Gastrocnemius medialis (tissue), 4 donors: ENCODE measurements around the gene ASIC2. TPM values are rescaled to one million over a fixed set of nuclear protein-coding genes. Genes with fewer than 3 reads are reported as not detected.

Experiments
- ATAC-seq, 2 donors: fragments of 150-250 bp; one replicate each; pipeline ENCODE4 v1.9.1; 2016
- DNase-seq, 2 donors: peaks; one replicate each; pipeline ENCODE4 v3.0.0-alpha.2; 2019
- H3K27ac ChIP-seq, 4 donors: fragments of 200-600 bp; sonication (generic); 1 replicate in 1 of 4; 2 replicates in 3 of 4; pipeline ENCODE4 v1.5.1; 2016 to 2018; ENCODE audit warnings: mild to moderate bottlenecking in 2 of 4, moderate library complexity in 1 of 4
- H3K27me3 ChIP-seq, 3 donors: fragments of 200-600 bp; sonication (generic) in 2 of 3; 1 replicate in 1 of 3; 2 replicates in 2 of 3; pipeline versions ENCODE4 v1.5.1 to v1.6.0; 2016 to 2019; ENCODE audit warnings: mild to moderate bottlenecking in 1 of 3, moderate library complexity in 1 of 3
- H3K36me3 ChIP-seq, 2 donors: fragments of 200-600 bp; sonication (generic) in 1 of 2; one replicate each; pipeline ENCODE4 v1.5.1; 2017 to 2018
- H3K4me1 ChIP-seq, 2 donors: fragments of 200-600 bp; sonication (generic) in 1 of 2; one replicate each; pipeline ENCODE4 v1.5.1; 2016 to 2017; ENCODE audit warnings: mild to moderate bottlenecking in 2 of 2
- H3K4me3 ChIP-seq, 4 donors: fragments of 200-600 bp; sonication (generic) in 3 of 4; 1 replicate in 1 of 4; 2 replicates in 3 of 4; pipeline ENCODE4 v1.5.1; 2016 to 2019; ENCODE audit warnings: mild to moderate bottlenecking in 2 of 4
- H3K9me3 ChIP-seq, 3 donors: fragments of 200-600 bp; sonication (generic) in 2 of 3; 1 replicate in 1 of 3; 2 replicates in 2 of 3; pipeline ENCODE4 v1.5.1; 2016 to 2019
- POLR2A ChIP-seq, 2 donors: fragments of 450-650 bp; IDR thresholded peaks; one replicate each; pipeline ENCODE4 v1.6.1; 2017; ENCODE audit warnings: antibody characterized with exemption in 2 of 2, mild to moderate bottlenecking in 2 of 2, moderate library complexity in 2 of 2
- in situ Hi-C, 4 donors: fragments of 200-750 bp; cut with MboI; loops; one replicate each; pipeline versions ENCODE4 v1.15.0 to v1.8.0; 2017; ENCODE audit warnings: low sequenced_read_pairs in 4 of 4
- intact Hi-C: fragments of 100-400 bp; cut with DNase I; formaldehyde crosslinking; loops from one replicate; pipeline ENCODE4 v1.15.1; 2023; ENCODE audit warnings: low total_unique reads
- total RNA-seq, 4 donors: library from RNA; depleted of rRNA; stranded (reverse); fragments of >200 nt; gene quantifications; one replicate each; pipeline versions ENCODE4 v1.1.0 to v1.2.3, GENCODE V29; 2016
- TF ChIP-seq, protein P1 (sequence below), 5 experiments: fragments of 450-650 bp in 3 of 5; fragments of 200-600 bp in 2 of 5; sonication (generic) in 2 of 5; IDR thresholded peaks in 4 of 5; conservative IDR thresholded peaks in 1 of 5; 1 replicate in 4 of 5; 2 replicates in 1 of 5; pipeline ENCODE4 v1.5.1; 2016 to 2019; ENCODE audit warnings: antibody characterized with exemption in 5 of 5, mild to moderate bottlenecking in 3 of 5, moderate library complexity in 3 of 5

The ASIC2 gene
- total RNA-seq, 4 donors from 2014 or later, result not detected

GRCh38 chr17:33085256-33085655 is 207.8 kb downstream of the ASIC2 start:
- DNase-seq (no peak), ATAC-seq (no peak)
- H3K27me3 ChIP-seq, result peaks cover 0 to 3% (median 3%) of the 10 kb centered on the region in 3 donors
- H3K4me1 ChIP-seq, result no peaks in the 10 kb centered on the region
- H3K36me3 ChIP-seq, result no peaks in the 10 kb centered on the region
- no peaks in the 10 kb centered on the region for H3K9me3 ChIP-seq
- in situ Hi-C loops (no loop called here), intact Hi-C loops (no loop called here)
- no peak overlapping the region for H3K27ac ChIP-seq
- H3K4me3 ChIP-seq, result no peak overlapping the region
- TF ChIP-seq, protein P1, sequence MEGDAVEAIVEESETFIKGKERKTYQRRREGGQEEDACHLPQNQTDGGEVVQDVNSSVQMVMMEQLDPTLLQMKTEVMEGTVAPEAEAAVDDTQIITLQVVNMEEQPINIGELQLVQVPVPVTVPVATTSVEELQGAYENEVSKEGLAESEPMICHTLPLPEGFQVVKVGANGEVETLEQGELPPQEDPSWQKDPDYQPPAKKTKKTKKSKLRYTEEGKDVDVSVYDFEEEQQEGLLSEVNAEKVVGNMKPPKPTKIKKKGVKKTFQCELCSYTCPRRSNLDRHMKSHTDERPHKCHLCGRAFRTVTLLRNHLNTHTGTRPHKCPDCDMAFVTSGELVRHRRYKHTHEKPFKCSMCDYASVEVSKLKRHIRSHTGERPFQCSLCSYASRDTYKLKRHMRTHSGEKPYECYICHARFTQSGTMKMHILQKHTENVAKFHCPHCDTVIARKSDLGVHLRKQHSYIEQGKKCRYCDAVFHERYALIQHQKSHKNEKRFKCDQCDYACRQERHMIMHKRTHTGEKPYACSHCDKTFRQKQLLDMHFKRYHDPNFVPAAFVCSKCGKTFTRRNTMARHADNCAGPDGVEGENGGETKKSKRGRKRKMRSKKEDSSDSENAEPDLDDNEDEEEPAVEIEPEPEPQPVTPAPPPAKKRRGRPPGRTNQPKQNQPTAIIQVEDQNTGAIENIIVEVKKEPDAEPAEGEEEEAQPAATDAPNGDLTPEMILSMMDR (IDR thresholded peaks at IDR 0.05 in 4 of 5, conservative IDR thresholded peaks at IDR 0.05 in 1 of 5), result no peak
- TF ChIP-seq POLR2A (IDR thresholded peaks at IDR 0.05), result no peak

GRCh38 chr17:33084755-33085154 is 208.3 kb downstream of the ASIC2 start:
- ATAC-seq (no peak), DNase-seq (no peak)
- in situ Hi-C loops, result no loop called here
- Histone ChIP-seq H3K4me1 (no peaks in the 10 kb centered on the region), H3K4me3 (no peak overlapping the region), H3K27me3 (peaks cover 0 to 3% (median under 1%) of the 10 kb centered on the region in 3 donors), H3K9me3 (no peaks in the 10 kb centered on the region), H3K36me3 (no peaks in the 10 kb centered on the region), H3K27ac (no peak overlapping the region)
- TF ChIP-seq, protein P1 (IDR thresholded peaks at IDR 0.05 in 4 of 5, conservative IDR thresholded peaks at IDR 0.05 in 1 of 5), result no peak
- TF ChIP-seq POLR2A (IDR thresholded peaks at IDR 0.05), result no peak
- intact Hi-C loops, result no loop called here

- ATAC-seq (no peak), DNase-seq (no peak)
- in situ Hi-C loops, result no loop called here
- Histone ChIP-seq H3K4me3 (no peak overlapping the region), H3K27me3 (peaks cover 0 to 5% (median 3%) of the 10 kb centered on the region in 3 donors), H3K9me3 (no peaks in the 10 kb centered on the region), H3K27ac (no peak overlapping the region), H3K4me1 (no peaks in the 10 kb centered on the region), H3K36me3 (no peaks in the 10 kb centered on the region)
- intact Hi-C loops, result no loop called here
- TF ChIP-seq, protein P1 (IDR thresholded peaks at IDR 0.05 in 4 of 5, conservative IDR thresholded peaks at IDR 0.05 in 1 of 5), result no peak
- no peak for TF ChIP-seq POLR2A (IDR thresholded peaks at IDR 0.05)
These were observed 210.4 kb downstream of the ASIC2 start for GRCh38 chr17:33082529-33083173.

GRCh38 chr17:33080091-33080490 is 213.0 kb downstream of the ASIC2 start:
- Histone ChIP-seq H3K27me3 (peaks cover 0 to 5% (median 3%) of the 10 kb centered on the region in 3 donors), H3K36me3 (no peaks in the 10 kb centered on the region), H3K4me1 (no peaks in the 10 kb centered on the region), H3K9me3 (no peaks in the 10 kb centered on the region), H3K27ac (no peak overlapping the region), H3K4me3 (no peak overlapping the region)
- ATAC-seq, result no peak
- in situ Hi-C loops, result no loop called here
- intact Hi-C loops, result no loop called here
- no peak for TF ChIP-seq POLR2A (IDR thresholded peaks at IDR 0.05)
- TF ChIP-seq, protein P1 (IDR thresholded peaks at IDR 0.05 in 4 of 5, conservative IDR thresholded peaks at IDR 0.05 in 1 of 5), result no peak
- no peak for DNase-seq

DNA sequence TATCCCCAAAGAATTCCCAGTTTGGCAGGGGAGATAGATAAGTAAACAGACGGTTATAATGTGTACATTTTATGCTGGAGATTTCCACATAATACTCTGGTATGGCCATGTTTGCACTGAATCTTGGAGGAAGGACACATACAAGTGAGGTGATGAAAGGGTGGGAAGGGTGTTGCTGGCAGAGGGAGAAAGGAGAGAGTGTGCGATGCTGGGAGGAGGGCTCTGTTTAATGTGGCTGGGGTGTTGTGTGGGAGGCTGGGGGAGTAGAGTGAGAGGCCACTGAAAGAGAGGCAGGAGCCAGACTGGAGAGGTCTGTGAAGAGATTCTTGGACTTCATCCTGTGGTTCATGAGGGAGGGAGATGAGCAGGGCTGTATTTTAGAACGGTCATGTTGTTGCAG is 213.9 kb downstream of the ASIC2 start:
- H3K4me1 ChIP-seq, result no peaks in the 10 kb centered on the region
- intact Hi-C loops (no loop called here), in situ Hi-C loops (no loop called here)
- H3K4me3 ChIP-seq, result no peak overlapping the region
- TF ChIP-seq POLR2A (IDR thresholded peaks at IDR 0.05), result no peak
- TF ChIP-seq, protein P1 (IDR thresholded peaks at IDR 0.05 in 4 of 5, conservative IDR thresholded peaks at IDR 0.05 in 1 of 5), result no peak
- no peak overlapping the region for H3K27ac ChIP-seq
- H3K27me3 ChIP-seq, result peaks cover 0 to 5% (median 3%) of the 10 kb centered on the region in 3 donors
- ATAC-seq, result no peak
- no peaks in the 10 kb centered on the region for H3K9me3 ChIP-seq
- DNase-seq, result no peak
- no peaks in the 10 kb centered on the region for H3K36me3 ChIP-seq
